ENCODE results near the gene P4HA2. TPM values are rescaled to one million over a fixed set of nuclear protein-coding genes. Genes with fewer than 3 reads are reported as not detected.
A peak's percentile ranks its signal among the peaks of the same experiment; 100 is the strongest.

P4HA2 gene
- total and polyA plus RNA-seq, 2 of the 13 experiments (the other 11 are each of a cell fraction or from before 2014, with no cell fraction given): 37.7 to 126 TPM

- no peak for TF ChIP-seq ZNF468 (CRISPR knock-in tag; IDR thresholded peaks at IDR 0.05)
- no peak for TF ChIP-seq MIER3 (CRISPR knock-in tag; IDR thresholded peaks at IDR 0.05; ENCODE audit: borderline replicate concordance)
- TF ChIP-seq ZFX (CRISPR knock-in tag; IDR thresholded peaks at IDR 0.05; ENCODE audit: low read depth): peak; percentile 42; the same call in 1 of the 2 replicates
- TF ChIP-seq ZNF232 (CRISPR knock-in tag; IDR thresholded peaks at IDR 0.05; ENCODE audit: borderline replicate concordance): no peak
- TF ChIP-seq CHCHD3 (CRISPR knock-in tag; IDR thresholded peaks at IDR 0.05): no peak
- no peak for TF ChIP-seq GMEB2 (CRISPR knock-in tag; IDR thresholded peaks at IDR 0.05; ENCODE audit: low read depth)
- TF ChIP-seq NCOA2 (CRISPR knock-in tag; IDR thresholded peaks at IDR 0.05): no peak
- TF ChIP-seq ZNF143 (CRISPR knock-in tag; IDR thresholded peaks at IDR 0.05): no peak
- no peak for TF ChIP-seq ETV5 (CRISPR knock-in tag; IDR thresholded peaks at IDR 0.05; ENCODE audit: borderline replicate concordance)
- TF ChIP-seq ATF2 (CRISPR knock-in tag; IDR thresholded peaks at IDR 0.05): no peak
- TF ChIP-seq ZNF335 (CRISPR knock-in tag; IDR thresholded peaks at IDR 0.05): no peak
- no peak for TF ChIP-seq ATF6 (CRISPR knock-in tag; conservative IDR thresholded peaks at IDR 0.05)
- TF ChIP-seq PCBP1 (IDR thresholded peaks at IDR 0.05; ENCODE audit: borderline replicate concordance, low read depth, low read length): no peak
- no peak for TF ChIP-seq ZNF431 (CRISPR knock-in tag; IDR thresholded peaks at IDR 0.05; ENCODE audit: borderline replicate concordance, low read depth)
- TF ChIP-seq RBAK (CRISPR knock-in tag; IDR thresholded peaks at IDR 0.05): peak; percentile 63; the same call in 1 of the 2 replicates
- no peak for TF ChIP-seq MXD1 (CRISPR knock-in tag; IDR thresholded peaks at IDR 0.05)
- TF ChIP-seq ZNF263 (CRISPR knock-in tag; IDR thresholded peaks at IDR 0.05): no peak
These were observed 42.1 kb upstream of the P4HA2 start (continued) for GRCh38 chr5:132269635-132270334.
